Measurements from ENCODE around the gene CHRM5. TPM values are rescaled to one million over a fixed set of nuclear protein-coding genes. Genes with fewer than 3 reads are reported as not detected.

The CHRM5 gene, protein sequence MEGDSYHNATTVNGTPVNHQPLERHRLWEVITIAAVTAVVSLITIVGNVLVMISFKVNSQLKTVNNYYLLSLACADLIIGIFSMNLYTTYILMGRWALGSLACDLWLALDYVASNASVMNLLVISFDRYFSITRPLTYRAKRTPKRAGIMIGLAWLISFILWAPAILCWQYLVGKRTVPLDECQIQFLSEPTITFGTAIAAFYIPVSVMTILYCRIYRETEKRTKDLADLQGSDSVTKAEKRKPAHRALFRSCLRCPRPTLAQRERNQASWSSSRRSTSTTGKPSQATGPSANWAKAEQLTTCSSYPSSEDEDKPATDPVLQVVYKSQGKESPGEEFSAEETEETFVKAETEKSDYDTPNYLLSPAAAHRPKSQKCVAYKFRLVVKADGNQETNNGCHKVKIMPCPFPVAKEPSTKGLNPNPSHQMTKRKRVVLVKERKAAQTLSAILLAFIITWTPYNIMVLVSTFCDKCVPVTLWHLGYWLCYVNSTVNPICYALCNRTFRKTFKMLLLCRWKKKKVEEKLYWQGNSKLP
- not detected in 2 replicates for total RNA-seq

DNA sequence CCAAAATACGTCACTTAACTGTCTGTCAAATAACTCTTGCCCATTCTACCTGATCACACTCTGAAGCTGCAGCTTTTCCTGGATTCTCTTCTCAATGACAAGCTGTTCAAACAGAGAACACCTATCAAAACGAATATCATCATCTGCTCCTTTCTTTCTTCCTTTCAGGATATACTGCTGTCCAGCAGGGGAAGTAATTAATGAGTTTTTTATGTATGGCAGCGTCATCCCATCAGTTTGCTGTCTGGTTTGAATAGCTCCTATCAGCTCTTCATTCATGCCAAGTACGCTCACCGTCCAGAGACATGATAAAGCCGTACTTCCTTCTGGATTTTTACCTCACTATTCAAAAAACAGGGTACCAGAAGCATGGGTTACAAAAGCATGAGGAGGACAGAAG, at the start of gene CHRM5:
Gene CHRM5 (plus strand): TSS at position 274 of the 400 bp plus-strand sequence. CDS start 94,221 bp downstream, outside the sequence.
- peaks cover 4% of the 10 kb centered on the region for H3K4me1 Mint-ChIP-seq
- peaks cover 8% of the 10 kb centered on the region for H3K27me3 Mint-ChIP-seq
- H3K4me3 Mint-ChIP-seq: no peak within 1 kb of the TSS
- H3K27ac Mint-ChIP-seq: no peak within 1 kb of the TSS
- DNase-seq: no peak
- no peaks in the 10 kb centered on the region for H3K36me3 Mint-ChIP-seq (ENCODE audit: low read depth)
- no peaks in the 10 kb centered on the region for H3K9me3 Mint-ChIP-seq
- intact Hi-C loops (cut with micrococcal nuclease): no loop called here

DNA sequence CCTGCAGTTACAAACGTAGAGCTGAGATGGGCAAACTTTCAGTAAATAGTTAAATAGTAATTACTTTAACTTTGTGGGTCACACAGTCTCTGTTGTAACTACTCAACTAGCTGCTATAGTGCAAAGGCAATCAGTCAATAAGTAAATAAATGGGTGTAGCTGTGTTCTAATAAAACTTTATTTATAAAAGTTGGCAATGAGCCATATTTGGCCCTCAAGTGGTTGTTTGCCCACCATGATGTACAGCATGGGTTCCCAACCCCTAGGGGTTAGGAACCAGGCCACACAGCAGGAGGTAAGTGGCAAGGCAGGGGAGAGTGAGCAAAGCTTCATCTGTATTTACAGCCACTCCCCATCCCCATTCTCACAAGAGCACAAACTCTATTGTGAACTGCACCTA, 44.9 kb upstream of the CHRM5 start:
- intact Hi-C loops (cut with micrococcal nuclease): no loop called here
- no peaks in the 10 kb centered on the region for H3K36me3 Mint-ChIP-seq (ENCODE audit: low read depth)
- no peak overlapping the region for H3K4me3 Mint-ChIP-seq
- no peak for DNase-seq
- H3K27me3 Mint-ChIP-seq: no peaks in the 10 kb centered on the region
- H3K9me3 Mint-ChIP-seq: no peaks in the 10 kb centered on the region
- no peak overlapping the region for H3K27ac Mint-ChIP-seq
- H3K4me1 Mint-ChIP-seq: no peaks in the 10 kb centered on the region

DNA sequence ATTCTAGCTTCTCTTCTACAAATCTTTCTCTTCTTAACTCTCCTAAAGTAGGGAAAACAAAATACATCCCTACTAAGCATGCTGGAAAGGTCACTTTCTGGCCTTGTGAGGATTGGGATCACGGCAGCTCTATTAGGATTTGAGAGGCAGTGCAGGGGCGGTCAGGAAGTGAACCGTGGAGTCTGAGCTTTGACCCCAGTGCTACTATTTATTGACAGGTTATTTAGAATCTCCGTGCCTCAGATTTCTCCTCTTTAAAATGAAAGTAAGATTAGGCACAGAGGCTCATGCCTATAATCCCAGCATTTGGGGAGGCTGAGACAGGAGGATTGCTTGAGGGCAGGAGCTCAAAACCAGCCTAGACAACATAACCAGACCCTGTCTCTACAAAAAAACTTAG, 42.0 kb upstream of the CHRM5 start:
- Mint-ChIP-seq H3K4me3 (no peak overlapping the region), H3K27me3 (no peaks in the 10 kb centered on the region), H3K27ac (no peak overlapping the region), H3K36me3 (ENCODE audit: low read depth) (no peaks in the 10 kb centered on the region), H3K9me3 (no peaks in the 10 kb centered on the region), H3K4me1 (no peaks in the 10 kb centered on the region)
- DNase-seq: no peak
- intact Hi-C loops (cut with micrococcal nuclease): no loop called here

DNA sequence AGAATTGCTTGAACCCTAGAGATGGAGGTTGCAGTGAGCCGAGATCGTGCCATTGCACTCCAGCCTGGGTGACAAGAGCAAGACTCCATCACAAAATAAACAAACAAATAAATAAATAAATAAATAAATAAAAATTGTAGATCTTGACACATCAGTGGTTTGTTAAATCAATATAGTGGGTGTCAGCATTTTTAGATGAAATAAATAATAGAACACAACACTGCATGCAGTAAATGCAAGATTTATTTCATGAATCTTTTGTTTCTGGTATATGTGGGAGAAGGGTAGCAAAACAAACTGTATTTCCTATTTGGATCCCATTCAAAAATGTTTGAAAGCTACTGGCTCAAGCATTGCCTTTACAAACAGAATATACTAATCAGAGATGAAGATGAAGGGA, 35.6 kb upstream of the CHRM5 start:
- H3K36me3 Mint-ChIP-seq (ENCODE audit: low read depth): no peaks in the 10 kb centered on the region
- no peaks in the 10 kb centered on the region for H3K27me3 Mint-ChIP-seq
- no peaks in the 10 kb centered on the region for H3K4me1 Mint-ChIP-seq
- no peaks in the 10 kb centered on the region for H3K9me3 Mint-ChIP-seq
- H3K27ac Mint-ChIP-seq: no peak overlapping the region
- intact Hi-C loops (cut with micrococcal nuclease): no loop called here
- no peak for DNase-seq
- H3K4me3 Mint-ChIP-seq: no peak overlapping the region

DNA sequence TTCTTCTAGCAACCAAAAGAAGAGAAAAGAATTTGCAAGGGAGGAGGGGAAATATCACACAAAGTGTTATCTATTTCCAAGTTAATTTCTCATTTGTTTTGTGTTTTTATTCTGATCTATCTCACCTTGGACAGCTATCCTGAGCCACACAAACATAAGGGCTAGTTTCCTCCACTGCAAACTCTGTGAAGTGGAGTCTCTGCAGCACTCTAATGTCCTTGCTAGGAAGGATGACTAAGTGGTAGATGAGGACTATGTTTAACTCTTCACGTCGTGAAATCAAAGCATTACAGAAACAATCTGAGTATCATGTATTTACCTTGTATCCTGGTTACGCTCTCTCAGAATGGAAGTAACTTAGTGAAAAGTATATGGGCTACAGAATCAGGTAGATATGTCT, 33.9 kb upstream of the CHRM5 start:
- H3K27me3 Mint-ChIP-seq: no peaks in the 10 kb centered on the region
- intact Hi-C loops (cut with micrococcal nuclease): no loop called here
- no peak overlapping the region for H3K27ac Mint-ChIP-seq

DNA sequence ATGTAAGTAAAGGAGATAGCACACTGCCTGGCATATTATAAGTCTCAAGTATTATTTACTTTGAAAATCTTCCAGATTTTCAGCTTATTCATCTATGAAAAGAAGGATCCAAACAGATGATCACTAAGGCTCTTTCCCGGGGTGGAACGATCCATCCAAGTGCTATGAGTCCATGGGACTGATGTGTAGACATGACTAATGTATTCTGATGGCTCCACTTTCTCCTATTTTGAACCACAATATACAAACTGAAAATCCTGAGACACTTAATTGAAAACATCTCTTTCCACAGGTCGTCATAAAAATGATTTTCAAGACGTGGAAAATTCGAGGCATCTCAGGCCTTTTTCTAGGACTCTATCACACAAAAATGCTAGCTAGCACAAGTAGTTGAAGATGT, 33.4 kb upstream of the CHRM5 start:
- no peaks in the 10 kb centered on the region for H3K36me3 Mint-ChIP-seq (ENCODE audit: low read depth)
- no peak overlapping the region for H3K27ac Mint-ChIP-seq

More for the DNA sequence above, 33.9 kb upstream of the CHRM5 start:
- no peak overlapping the region for H3K4me3 Mint-ChIP-seq
- no peaks in the 10 kb centered on the region for H3K4me1 Mint-ChIP-seq
- H3K9me3 Mint-ChIP-seq: no peaks in the 10 kb centered on the region
- no peak for DNase-seq
- no peaks in the 10 kb centered on the region for H3K36me3 Mint-ChIP-seq (ENCODE audit: low read depth)

DNA sequence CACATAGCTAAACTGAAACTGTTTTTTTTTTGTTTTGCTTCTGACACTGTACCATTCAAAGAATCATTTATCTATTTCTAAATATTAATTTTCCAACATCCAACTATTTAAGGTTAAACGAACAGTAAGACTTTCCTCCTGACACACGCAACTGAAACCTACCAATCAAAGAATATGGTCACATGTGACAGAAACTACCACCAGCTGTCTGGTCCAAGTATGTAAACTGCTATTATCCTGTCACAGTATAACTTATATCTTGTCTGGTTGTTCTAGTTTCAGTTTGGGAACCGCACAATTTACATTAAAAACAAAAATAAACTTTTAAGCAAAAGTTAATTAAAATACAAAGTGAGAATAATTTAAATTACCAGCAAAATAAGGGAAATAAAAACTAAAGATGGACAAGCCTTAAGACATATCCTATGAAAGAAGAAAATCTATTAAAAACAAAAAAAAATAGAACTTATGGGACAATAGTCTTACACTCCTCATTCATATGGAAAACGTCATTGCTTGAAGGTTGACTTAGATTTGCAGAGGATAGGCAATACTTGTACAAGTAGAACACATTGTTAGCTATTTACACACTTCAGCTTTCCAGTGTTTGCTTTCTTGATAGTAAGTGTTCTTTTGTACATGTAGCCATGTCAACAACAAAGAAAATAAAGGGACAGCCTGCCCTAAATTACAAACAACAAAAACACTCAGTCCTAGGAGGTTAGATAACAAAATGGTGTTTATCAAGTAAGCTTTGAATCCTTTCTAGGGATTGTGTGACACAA, 26.8 kb upstream of the CHRM5 start:
- DNase-seq: no peak
- no peaks in the 10 kb centered on the region for H3K4me1 Mint-ChIP-seq
- H3K4me3 Mint-ChIP-seq: no peak overlapping the region
- H3K27me3 Mint-ChIP-seq: no peaks in the 10 kb centered on the region
- no peaks in the 10 kb centered on the region for H3K9me3 Mint-ChIP-seq
- H3K36me3 Mint-ChIP-seq (ENCODE audit: low read depth): no peaks in the 10 kb centered on the region
- intact Hi-C loops (cut with micrococcal nuclease): no loop called here
- no peak overlapping the region for H3K27ac Mint-ChIP-seq

More for the DNA sequence above, 33.4 kb upstream of the CHRM5 start:
- DNase-seq: no peak
- H3K4me3 Mint-ChIP-seq: no peak overlapping the region
- H3K9me3 Mint-ChIP-seq: no peaks in the 10 kb centered on the region
- H3K4me1 Mint-ChIP-seq: no peaks in the 10 kb centered on the region
- intact Hi-C loops (cut with micrococcal nuclease): no loop called here
- no peaks in the 10 kb centered on the region for H3K27me3 Mint-ChIP-seq

DNA sequence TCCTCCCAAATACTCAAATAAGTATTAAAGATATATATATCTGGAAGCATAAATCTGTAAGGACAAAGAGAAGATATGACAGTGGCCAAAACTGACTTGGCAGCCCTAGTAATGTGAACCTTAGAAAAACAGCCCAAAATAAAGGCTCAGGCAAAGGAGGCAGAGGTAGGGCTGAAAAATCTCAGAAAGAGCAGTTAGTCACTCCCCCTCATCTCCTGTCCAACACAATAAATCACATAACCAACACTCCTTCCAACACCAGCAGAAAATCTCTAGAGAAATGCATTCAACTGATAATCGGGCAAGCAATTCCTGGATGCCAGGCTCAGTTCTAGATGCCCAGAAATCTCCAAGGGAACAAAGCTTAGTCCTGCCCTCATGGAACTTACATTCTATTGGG, 22.1 kb upstream of the CHRM5 start:
- DNase-seq: no peak
- no peaks in the 10 kb centered on the region for H3K27me3 Mint-ChIP-seq
- H3K36me3 Mint-ChIP-seq (ENCODE audit: low read depth): no peaks in the 10 kb centered on the region
- H3K9me3 Mint-ChIP-seq: no peaks in the 10 kb centered on the region
- no peak overlapping the region for H3K4me3 Mint-ChIP-seq
- intact Hi-C loops (cut with micrococcal nuclease): no loop called here
- H3K27ac Mint-ChIP-seq: no peak overlapping the region
- peaks cover 2% of the 10 kb centered on the region for H3K4me1 Mint-ChIP-seq

DNA sequence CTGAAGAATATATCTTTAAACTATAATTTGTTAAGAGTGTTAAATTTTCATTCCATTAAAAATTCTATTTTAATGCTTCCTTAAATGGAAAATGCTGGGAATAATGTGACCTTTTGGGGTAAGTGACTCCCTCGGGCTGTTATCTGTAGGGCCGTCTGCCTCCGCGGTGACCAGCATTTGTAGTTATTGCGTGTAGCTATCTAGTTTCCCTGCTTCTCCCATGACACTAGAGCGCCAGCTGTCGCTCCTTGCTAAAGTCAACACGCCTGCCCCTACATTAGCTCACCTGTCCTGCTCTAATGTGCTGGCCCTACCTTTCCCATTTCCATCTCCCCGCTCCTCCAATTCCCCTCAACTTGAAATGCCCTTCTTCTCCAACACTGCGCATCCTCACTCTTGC, 12.4 kb upstream of the CHRM5 start:
- Mint-ChIP-seq H3K9me3 (peaks cover 5% of the 10 kb centered on the region), H3K27me3 (no peaks in the 10 kb centered on the region), H3K4me3 (no peak overlapping the region), H3K4me1 (peaks cover 3% of the 10 kb centered on the region), H3K36me3 (ENCODE audit: low read depth) (no peaks in the 10 kb centered on the region), H3K27ac (no peak overlapping the region)
- intact Hi-C loops (cut with micrococcal nuclease): no loop called here
- DNase-seq: no peak

DNA sequence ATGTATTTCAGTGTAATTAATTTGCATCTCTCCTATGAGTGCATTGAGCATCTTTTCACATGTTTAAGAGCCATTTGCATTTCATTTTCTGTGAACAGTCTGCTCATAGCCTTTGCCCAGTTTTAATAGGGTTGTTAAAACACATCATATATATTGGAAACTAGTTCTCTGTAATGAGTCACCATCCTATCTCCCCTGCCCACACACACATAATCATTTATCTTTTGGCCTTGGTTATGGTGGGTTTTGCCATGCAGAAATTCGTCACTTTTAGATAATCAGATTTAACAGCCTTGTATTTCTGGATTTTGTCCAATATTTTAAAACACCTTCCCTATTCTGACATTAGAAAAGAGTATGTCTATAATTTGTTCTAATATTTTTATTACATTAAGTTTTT, 11.9 kb upstream of the CHRM5 start:
- no peak for DNase-seq
- H3K27me3 Mint-ChIP-seq: no peaks in the 10 kb centered on the region
- intact Hi-C loops (cut with micrococcal nuclease): no loop called here
- peaks cover 5% of the 10 kb centered on the region for H3K9me3 Mint-ChIP-seq
- H3K27ac Mint-ChIP-seq: no peak overlapping the region
- peaks cover 3% of the 10 kb centered on the region for H3K4me1 Mint-ChIP-seq
- no peak overlapping the region for H3K4me3 Mint-ChIP-seq
- no peaks in the 10 kb centered on the region for H3K36me3 Mint-ChIP-seq (ENCODE audit: low read depth)

DNA sequence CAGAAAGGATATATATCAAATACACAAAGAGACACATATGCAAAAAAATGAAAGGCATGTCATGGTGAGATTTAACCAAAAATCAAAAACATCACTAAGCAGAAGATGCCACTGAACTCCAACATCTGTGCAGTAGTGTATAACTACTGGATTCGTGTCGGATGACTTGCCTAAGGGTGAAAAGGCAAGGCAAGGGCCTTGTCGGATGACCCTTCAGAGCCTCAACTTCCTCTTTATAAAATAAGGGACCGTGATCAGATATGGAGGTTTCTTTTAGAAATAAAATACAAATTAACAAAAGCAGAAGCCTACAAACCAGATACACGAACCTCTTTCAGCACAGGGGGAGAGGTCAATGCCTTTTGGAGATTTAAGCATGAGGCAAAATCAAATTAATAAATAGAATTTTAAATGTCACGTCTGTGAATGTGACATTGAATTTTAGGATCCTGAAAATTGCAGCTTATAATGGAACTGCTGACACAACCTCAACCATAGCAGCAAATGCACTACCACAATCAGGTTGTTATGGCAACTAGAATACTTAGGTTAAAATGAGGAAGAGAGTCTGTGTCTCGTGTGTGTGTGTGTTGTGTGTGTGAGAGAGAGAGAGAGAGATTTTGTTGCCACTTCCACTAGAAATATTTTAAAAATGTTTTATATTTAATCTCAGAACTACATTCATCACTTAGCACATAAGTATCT, 8.3 kb upstream of the CHRM5 start:
- no peak overlapping the region for H3K27ac Mint-ChIP-seq
- intact Hi-C loops (cut with micrococcal nuclease): no loop called here
- H3K9me3 Mint-ChIP-seq: no peaks in the 10 kb centered on the region
- H3K4me1 Mint-ChIP-seq: peaks cover 3% of the 10 kb centered on the region
- no peak for DNase-seq
- no peaks in the 10 kb centered on the region for H3K27me3 Mint-ChIP-seq
- H3K36me3 Mint-ChIP-seq (ENCODE audit: low read depth): no peaks in the 10 kb centered on the region
- no peak overlapping the region for H3K4me3 Mint-ChIP-seq

DNA sequence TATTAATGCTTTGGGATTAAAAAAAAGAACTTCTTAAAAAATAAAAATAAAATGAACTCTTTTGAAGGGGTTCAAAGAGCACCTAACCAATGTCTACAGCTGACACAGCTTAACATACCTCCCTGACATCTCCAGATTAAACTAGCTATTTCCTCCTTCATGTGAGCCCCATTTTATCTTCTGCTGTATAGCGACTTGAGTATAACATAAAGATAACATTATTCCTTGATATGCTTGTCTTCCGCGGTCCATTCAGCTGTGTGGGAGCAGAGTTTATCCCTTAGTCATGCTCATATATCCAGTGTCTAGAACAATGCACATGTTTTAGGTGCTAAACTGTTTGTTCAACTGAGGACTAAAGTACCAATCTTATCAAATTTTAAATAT, 7.8 kb upstream of the CHRM5 start:
- intact Hi-C loops (cut with micrococcal nuclease): no loop called here
- Mint-ChIP-seq H3K9me3 (no peaks in the 10 kb centered on the region), H3K27ac (no peak overlapping the region), H3K36me3 (ENCODE audit: low read depth) (no peaks in the 10 kb centered on the region), H3K4me1 (peaks cover 3% of the 10 kb centered on the region), H3K4me3 (no peak overlapping the region), H3K27me3 (no peaks in the 10 kb centered on the region)
- no peak for DNase-seq

DNA sequence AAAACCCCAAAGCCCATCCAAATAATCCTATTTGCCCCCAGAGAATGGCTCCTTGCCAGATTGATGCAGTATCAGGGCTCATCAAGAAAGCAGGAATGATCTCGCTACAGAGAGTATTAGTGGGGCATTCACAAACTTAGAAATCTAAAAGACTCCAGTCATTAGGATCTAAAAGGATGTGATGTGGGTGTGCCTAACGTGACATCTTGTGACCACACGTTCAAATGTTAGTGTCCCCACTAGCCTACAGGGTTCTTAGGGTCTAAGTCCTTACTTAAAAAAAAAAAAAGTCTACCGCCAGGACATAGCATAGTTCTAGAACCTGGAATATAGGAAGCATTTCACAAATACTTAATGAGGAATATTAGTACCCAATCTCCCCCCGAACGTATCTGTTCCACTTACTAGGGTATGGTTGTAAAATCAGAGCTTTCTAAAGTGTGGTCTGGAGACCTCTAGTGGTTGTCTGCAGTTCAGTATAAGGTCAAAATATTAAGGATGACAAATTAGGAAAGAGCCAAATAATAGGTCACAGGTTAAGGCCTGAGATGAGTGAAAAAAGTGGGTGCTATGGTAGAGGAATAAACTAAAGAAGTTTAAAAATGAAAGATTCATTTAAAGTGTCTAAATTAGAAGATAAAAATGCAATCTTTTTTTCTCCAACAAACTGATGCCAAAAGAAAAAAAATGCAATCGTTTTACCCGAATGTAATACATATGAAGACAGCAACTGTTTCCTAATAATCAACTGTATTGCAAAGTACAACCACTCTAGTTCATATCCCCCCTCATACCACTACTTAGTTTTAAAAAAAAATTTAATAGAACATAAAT, 4.2 kb upstream of the CHRM5 start:
- peaks cover 8% of the 10 kb centered on the region for H3K27me3 Mint-ChIP-seq
- no peak overlapping the region for H3K27ac Mint-ChIP-seq
- no peaks in the 10 kb centered on the region for H3K36me3 Mint-ChIP-seq (ENCODE audit: low read depth)
- no peaks in the 10 kb centered on the region for H3K9me3 Mint-ChIP-seq
- intact Hi-C loops (cut with micrococcal nuclease): no loop called here
- no peaks in the 10 kb centered on the region for H3K4me1 Mint-ChIP-seq
- no peak overlapping the region for H3K4me3 Mint-ChIP-seq
- no peak for DNase-seq
